Keratinocyte (primary cell): ENCODE measurements around the gene THBS1. TPM values are rescaled to one million over a fixed set of nuclear protein-coding genes. Genes with fewer than 3 reads are reported as not detected.

Experiments
- DNase-seq: peaks from one replicate; pipeline ENCODE4 v3.0.0-alpha.2; 2011; ENCODE audit warnings: low read depth, missing footprints, low spot score
- FAIRE-seq: peaks from 2 replicates; lab custom pipeline; 2011; peaks lifted over from hg19 to GRCh38; lab: Jason Lieb, UNC
- H2AFZ ChIP-seq: 2 replicates; pipeline ENCODE4 v1.6.0; 2012; ENCODE audit warnings: low read length, control low read depth, inconsistent platforms; ENCODE audit not compliant: control insufficient read depth
- H3K27ac ChIP-seq: 2 replicates; pipeline ENCODE4 v1.5.1; 2011; ENCODE audit warnings: low read length; ENCODE audit not compliant: control insufficient read depth, insufficient read depth
- H3K27me3 ChIP-seq: 3 replicates; pipeline ENCODE4 v1.6.0; 2011; ENCODE audit warnings: low read length; ENCODE audit not compliant: control insufficient read depth, insufficient read depth; ENCODE audit errors: extremely low read depth
- H3K36me3 ChIP-seq, 2 experiments: 2 replicates in 1 of 2; 3 replicates in 1 of 2; pipeline ENCODE4 v1.5.1; 2011; ENCODE audit warnings: low read length in 2 of 2, mild to moderate bottlenecking in 1 of 2; ENCODE audit not compliant: control insufficient read depth in 2 of 2, insufficient read depth in 2 of 2; ENCODE audit errors: extremely low read depth in 1 of 2
- H3K4me1 ChIP-seq: 3 replicates; pipeline ENCODE4 v1.5.1; 2011; ENCODE audit warnings: low read length; ENCODE audit not compliant: control insufficient read depth, insufficient read depth; ENCODE audit errors: extremely low read depth
- H3K4me2 ChIP-seq: 3 replicates; pipeline ENCODE4 v1.6.0; 2011; ENCODE audit warnings: low read depth, low read length; ENCODE audit not compliant: control insufficient read depth, insufficient read depth; ENCODE audit errors: extremely low read depth
- H3K4me3 ChIP-seq, 3 experiments: fragments of 200-600 bp in 1 of 3; sonication (generic) in 1 of 3; 2 replicates in 2 of 3; 3 replicates in 1 of 3; pipeline ENCODE4 v1.5.1; 2011 to 2016; ENCODE audit warnings: low read length in 3 of 3, mild to moderate bottlenecking in 3 of 3, control low read depth in 2 of 3, inconsistent platforms in 1 of 3, low read depth in 1 of 3, mixed read lengths in 1 of 3, mixed run types in 1 of 3, moderate library complexity in 1 of 3; ENCODE audit not compliant: control insufficient read depth in 2 of 3, insufficient read depth in 2 of 3; ENCODE audit errors: extremely low read depth in 1 of 3
- H3K79me2 ChIP-seq: 2 replicates; pipeline ENCODE4 v1.6.0; 2012; ENCODE audit warnings: low read length; ENCODE audit not compliant: control insufficient read depth, insufficient read depth
- H3K9ac ChIP-seq: 3 replicates; pipeline ENCODE4 v1.6.0; 2011; ENCODE audit warnings: low read length; ENCODE audit not compliant: control insufficient read depth, insufficient read depth; ENCODE audit errors: extremely low read depth
- H3K9me1 ChIP-seq: 3 replicates; pipeline ENCODE4 v1.6.0; 2011; ENCODE audit warnings: low read length; ENCODE audit not compliant: control insufficient read depth, insufficient read depth; ENCODE audit errors: extremely low read depth
- H3K9me3 ChIP-seq: 2 replicates; pipeline ENCODE4 v1.5.1; 2012; ENCODE audit warnings: low read depth, low read length; ENCODE audit not compliant: control insufficient read depth
- H4K20me1 ChIP-seq: 3 replicates; pipeline ENCODE4 v1.6.0; 2011; ENCODE audit warnings: low read length; ENCODE audit not compliant: control insufficient read depth, insufficient read depth; ENCODE audit errors: extremely low read depth
- EZH2 ChIP-seq: IDR thresholded peaks from one replicate; pipeline ENCODE4 v1.6.1; 2012; ENCODE audit warnings: inconsistent platforms, mild to moderate bottlenecking, low read length, moderate library complexity
- dilution Hi-C: fragments of 300-500 bp; cut with MboI; formaldehyde crosslinking; loops from one replicate; pipeline ENCODE4 v1.7.0; 2020; ENCODE audit warnings: low sequenced_read_pairs; ENCODE audit not compliant: extremely low pct_ligation_motif_present
- polyA plus RNA-seq, 5 experiments: library from polyadenylated mRNA; depleted of rRNA in 3 of 5; stranded (reverse) in 3 of 5; stranded (forward) in 1 of 5; unstranded in 1 of 5; fragments of >200 nt; gene quantifications; 1 replicate in 1 of 5; 2 replicates in 3 of 5; 3 replicates in 1 of 5; pipeline versions ENCODE4 v1.2.1 to v1.2.3, GENCODE V29; 2011 to 2012; ENCODE audit warnings: missing spikeins in 2 of 5, low read depth in 1 of 5, low replicate concordance in 1 of 5
- TF ChIP-seq, protein P1 (sequence below), 3 experiments: IDR thresholded peaks in 1 of 3; conservative IDR thresholded peaks in 1 of 3; optimal IDR thresholded peaks in 1 of 3; 2 replicates in 2 of 3; 3 replicates in 1 of 3; pipeline versions ENCODE3 to v1.5.1; 2011; ENCODE audit warnings: low read length in 3 of 3, mild to moderate bottlenecking in 3 of 3, moderate library complexity in 2 of 3, control low read depth in 1 of 3, inconsistent platforms in 1 of 3; ENCODE audit not compliant: insufficient read depth in 2 of 3; ENCODE audit errors: extremely low read depth in 1 of 3

Gene THBS1
- polyA plus RNA-seq, 1 donor (not counting 4 experiments of a cell fraction or from before 2014, with no cell fraction given), result 789 TPM

DNA sequence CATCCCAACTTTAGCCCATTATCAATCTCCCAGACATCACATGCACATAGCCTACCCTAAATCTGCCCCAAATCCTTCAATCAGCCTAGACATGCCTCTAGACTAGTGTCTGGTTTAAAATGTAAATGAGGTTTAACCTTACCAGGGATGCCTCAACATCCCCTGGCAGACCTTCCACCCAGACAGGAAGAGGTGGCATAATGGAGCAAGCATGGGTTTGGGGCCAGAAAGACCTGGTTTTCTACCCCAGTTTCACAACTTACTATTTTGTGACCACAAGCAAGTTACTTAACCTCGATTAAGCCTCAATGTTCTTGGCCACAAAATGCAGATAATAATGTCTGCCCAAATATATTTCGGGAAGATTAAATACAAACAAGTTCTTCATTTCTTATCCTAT lies 28.3 kb upstream of the THBS1 start:
- Histone ChIP-seq H3K4me1 (peaks cover 18% of the 10 kb centered on the region), H2AFZ (no peak overlapping the region), H4K20me1 (no peaks in the 10 kb centered on the region), H3K9me3 (no peaks in the 10 kb centered on the region), H3K36me3 (no peaks in the 10 kb centered on the region), H3K27me3 (no peaks in the 10 kb centered on the region), H3K4me3 (no peak overlapping the region), H3K9ac (no peak overlapping the region), H3K9me1 (no peaks in the 10 kb centered on the region), H3K79me2 (no peaks in the 10 kb centered on the region), H3K27ac (no peak overlapping the region), H3K4me2 (no peak overlapping the region)
- dilution Hi-C loops, result no loop called here
- DNase-seq (no peak), FAIRE-seq (no peak)
- TF ChIP-seq, protein P1, sequence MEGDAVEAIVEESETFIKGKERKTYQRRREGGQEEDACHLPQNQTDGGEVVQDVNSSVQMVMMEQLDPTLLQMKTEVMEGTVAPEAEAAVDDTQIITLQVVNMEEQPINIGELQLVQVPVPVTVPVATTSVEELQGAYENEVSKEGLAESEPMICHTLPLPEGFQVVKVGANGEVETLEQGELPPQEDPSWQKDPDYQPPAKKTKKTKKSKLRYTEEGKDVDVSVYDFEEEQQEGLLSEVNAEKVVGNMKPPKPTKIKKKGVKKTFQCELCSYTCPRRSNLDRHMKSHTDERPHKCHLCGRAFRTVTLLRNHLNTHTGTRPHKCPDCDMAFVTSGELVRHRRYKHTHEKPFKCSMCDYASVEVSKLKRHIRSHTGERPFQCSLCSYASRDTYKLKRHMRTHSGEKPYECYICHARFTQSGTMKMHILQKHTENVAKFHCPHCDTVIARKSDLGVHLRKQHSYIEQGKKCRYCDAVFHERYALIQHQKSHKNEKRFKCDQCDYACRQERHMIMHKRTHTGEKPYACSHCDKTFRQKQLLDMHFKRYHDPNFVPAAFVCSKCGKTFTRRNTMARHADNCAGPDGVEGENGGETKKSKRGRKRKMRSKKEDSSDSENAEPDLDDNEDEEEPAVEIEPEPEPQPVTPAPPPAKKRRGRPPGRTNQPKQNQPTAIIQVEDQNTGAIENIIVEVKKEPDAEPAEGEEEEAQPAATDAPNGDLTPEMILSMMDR (optimal IDR thresholded peaks at IDR 0.05 in 1 of 3, IDR thresholded peaks at IDR 0.05 in 1 of 3, conservative IDR thresholded peaks at IDR 0.05 in 1 of 3; ENCODE audit: extremely low read depth in 1 of 3, insufficient read depth in 2 of 3, low read length in 3 of 3), result no peak
- TF ChIP-seq EZH2, result no peak

DNA sequence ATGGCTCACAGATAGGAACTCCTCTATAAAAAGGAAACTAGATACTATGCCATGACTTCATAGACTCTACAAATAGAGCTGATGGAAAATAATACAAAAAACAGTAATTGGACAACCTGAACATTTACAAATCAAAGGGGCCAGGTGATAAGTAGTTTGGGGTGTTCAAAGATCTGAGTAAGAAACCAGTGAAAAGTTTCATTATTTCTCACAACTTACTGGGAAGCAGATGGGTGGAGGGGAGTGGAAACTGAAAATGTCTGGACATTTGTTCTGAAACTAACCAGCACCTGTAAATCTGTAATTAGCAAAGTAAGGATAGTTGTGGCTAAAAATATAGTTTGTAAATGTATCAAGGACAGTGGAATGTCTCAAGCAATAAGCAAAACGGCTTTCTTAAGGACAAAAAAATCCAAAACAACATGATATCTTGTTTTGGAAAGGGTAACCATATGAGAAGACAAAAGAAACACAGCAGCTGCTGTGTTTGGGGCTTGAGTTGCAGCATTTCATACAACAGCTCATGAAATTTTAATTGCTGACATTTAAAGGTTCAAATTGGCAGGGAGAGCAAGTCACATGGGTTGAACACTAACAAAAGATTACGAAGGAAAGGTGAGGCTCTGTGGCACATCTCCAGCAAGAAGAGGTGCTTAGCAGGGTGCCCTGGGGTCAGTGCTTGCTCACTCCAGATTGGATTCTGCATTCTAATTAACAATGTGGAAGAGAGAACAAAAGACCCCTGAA lies 26.8 kb upstream of the THBS1 start:
- no peak for TF ChIP-seq EZH2
- TF ChIP-seq, protein P1 (optimal IDR thresholded peaks at IDR 0.05 in 1 of 3, IDR thresholded peaks at IDR 0.05 in 1 of 3, conservative IDR thresholded peaks at IDR 0.05 in 1 of 3; ENCODE audit: extremely low read depth in 1 of 3, insufficient read depth in 2 of 3, low read length in 3 of 3), result no peak
- no peak overlapping the region for H3K4me3 ChIP-seq
- no peaks in the 10 kb centered on the region for H3K9me3 ChIP-seq
- no peak overlapping the region for H3K9ac ChIP-seq
- no peaks in the 10 kb centered on the region for H3K27me3 ChIP-seq
- no peaks in the 10 kb centered on the region for H3K79me2 ChIP-seq
- H3K36me3 ChIP-seq, result no peaks in the 10 kb centered on the region
- no peak for DNase-seq
- no peak overlapping the region for H3K4me2 ChIP-seq
- no peak for FAIRE-seq
- dilution Hi-C loops, result no loop called here
- H2AFZ ChIP-seq, result no peak overlapping the region
- H3K27ac ChIP-seq, result no peak overlapping the region
- no peaks in the 10 kb centered on the region for H3K9me1 ChIP-seq
- H4K20me1 ChIP-seq, result no peaks in the 10 kb centered on the region
- peaks cover 18% of the 10 kb centered on the region for H3K4me1 ChIP-seq
